ENCODE data around the gene ZFP36. TPM values are rescaled to one million over a fixed set of nuclear protein-coding genes. Genes with fewer than 3 reads are reported as not detected.

ZFP36 gene
- total RNA-seq, 4 donors from 2014 or later: 280 to 924 (median 309) TPM

GRCh38 chr19:39390451-39390750, 16.2 kb upstream of the ZFP36 start:
- H3K4me1 ChIP-seq: peaks cover 5 to 23% (median 20%) of the 10 kb centered on the region in 4 donors
- intact Hi-C loops (cut with DNase I; ENCODE audit: low total_unique reads): no loop called here
- H3K36me3 ChIP-seq: peaks cover 0 to 19% (median 9%) of the 10 kb centered on the region in 4 donors

GRCh38 chr19:39390751-39391437, 15.8 kb upstream of the ZFP36 start, which contains the start of the genes MED29 and PAF1:
Gene MED29 (plus strand): TSS chr19:39391378. CDS start chr19:39391423, 45 bp downstream.
Gene PAF1 (minus strand): TSS chr19:39391106. CDS start chr19:39390864, 242 bp downstream.
- TF ChIP-seq CTCF (IDR thresholded peaks at IDR 0.05): peak in 2 of 5 experiments; percentile 26 to 46
- TF ChIP-seq POLR2A (IDR thresholded peaks at IDR 0.05): peak; percentile 95
- no peak for TF ChIP-seq EP300 (IDR thresholded peaks at IDR 0.05; ENCODE audit: low read depth)
- TF ChIP-seq POLR2AphosphoS5 (IDR thresholded peaks at IDR 0.05): peak; percentile 94 to 98 (median 98)
- H3K9me3 ChIP-seq: no peaks in the 10 kb centered on the region
- DNase-seq: peak; percentile 97
- H3K27ac ChIP-seq: peak within 1 kb of the TSS; percentile 94 to 100 (median 98)
- peaks cover 5 to 23% (median 20%) of the 10 kb centered on the region in 4 donors for H3K4me1 ChIP-seq
- intact Hi-C loops (cut with DNase I; ENCODE audit: low total_unique reads) (no loop called here), in situ Hi-C loops (cut with MboI; ENCODE audit: low pct_ligation_motif_present in 1 of 4, low pct_unique_long_range_greater_than_20kb in 1 of 4, low sequenced_read_pairs in 3 of 4) (loop anchor here in 1 of 4 donors (10.0 kb wide), 1 partner anchor 46 kb away; the partner anchor contains the start of gene SAMD4B)
- peak within 1 kb of the TSS; percentile 71 to 100 (median 88) for H3K4me3 ChIP-seq
- WGBS, 2 donors (ENCODE audit: low coverage in 1 of 2): 0% methylated on average over 59 of the region's 60 CpGs; no CpG with 5 or more reads in 1 of the 2 donors
- H3K27me3 ChIP-seq: no peaks in the 10 kb centered on the region
- peaks cover 0 to 19% (median 9%) of the 10 kb centered on the region in 4 donors for H3K36me3 ChIP-seq

More at GRCh38 chr19:39390451-39390750, 16.2 kb upstream of the ZFP36 start:
- peak; percentile 79 for DNase-seq
- peak overlapping the region; percentile 71 to 100 (median 88) for H3K4me3 ChIP-seq
- TF ChIP-seq POLR2AphosphoS5 (IDR thresholded peaks at IDR 0.05) (no peak), CTCF (IDR thresholded peaks at IDR 0.05) (no peak), POLR2A (IDR thresholded peaks at IDR 0.05) (no peak), EP300 (IDR thresholded peaks at IDR 0.05; ENCODE audit: low read depth) (no peak)
- peak overlapping the region; percentile 94 to 100 (median 98) for H3K27ac ChIP-seq
- WGBS, 2 donors (ENCODE audit: low coverage in 1 of 2): 0% methylated on average over 3 to 10 of the region's 10 CpGs
- H3K27me3 ChIP-seq: no peaks in the 10 kb centered on the region
- no peaks in the 10 kb centered on the region for H3K9me3 ChIP-seq
- in situ Hi-C loops (cut with MboI; ENCODE audit: low pct_ligation_motif_present in 1 of 4, low pct_unique_long_range_greater_than_20kb in 1 of 4, low sequenced_read_pairs in 3 of 4): loop anchor here in 1 of 4 donors (10.0 kb wide), 1 partner anchor 46 kb away; the partner anchor contains the start of gene SAMD4B

GRCh38 chr19:39397360-39398296, 9.0 kb upstream of the ZFP36 start:
- H3K27ac ChIP-seq: peak overlapping the region; percentile 98 to 100 (median 99)
- intact Hi-C loops (cut with DNase I; ENCODE audit: low total_unique reads) (loop anchor here (2.0 kb wide), 1 partner anchor 15 kb away; the partner anchor contains the start of gene PLEKHG2), in situ Hi-C loops (cut with MboI; ENCODE audit: low pct_ligation_motif_present in 1 of 4, low pct_unique_long_range_greater_than_20kb in 1 of 4, low sequenced_read_pairs in 3 of 4) (loop anchor here in 1 of 4 donors (10.0 kb wide), 1 partner anchor 53 kb away; the partner anchor contains the start of gene SAMD4B)
- DNase-seq: peak; percentile 96
- TF ChIP-seq EP300 (IDR thresholded peaks at IDR 0.05; ENCODE audit: low read depth) (peak; percentile 80), POLR2AphosphoS5 (IDR thresholded peaks at IDR 0.05) (peak; percentile 50 to 94 (median 91)), CTCF (IDR thresholded peaks at IDR 0.05) (peak; percentile 93 to 99 (median 97)), POLR2A (IDR thresholded peaks at IDR 0.05) (peak; percentile 93)
- no peaks in the 10 kb centered on the region for H3K9me3 ChIP-seq
- no peaks in the 10 kb centered on the region for H3K27me3 ChIP-seq
- 26% methylated on average over 16 of the region's 17 CpGs; no CpG with 5 or more reads in 1 of the 2 donors for WGBS, 2 donors (ENCODE audit: low coverage in 1 of 2)
- H3K36me3 ChIP-seq: peaks cover 0 to 7% (median 3%) of the 10 kb centered on the region in 4 donors
- peak overlapping the region in 3 of 4 donors; percentile 8 to 31 (median 13) for H3K4me3 ChIP-seq
- peaks cover 38 to 56% (median 45%) of the 10 kb centered on the region in 4 donors for H3K4me1 ChIP-seq
